Fibroblast of pulmonary artery (primary cell): ENCODE measurements around the gene STARD3.
"Not testable (repeated sequence)": the region's sequence is repeated elsewhere in the genome, so short reads cannot be mapped to it uniquely, and the experiment has no call there.

Experiments used
- DNase-seq: peaks from one replicate; pipeline ENCODE4 v3.0.0-alpha.2; 2010; ENCODE audit warnings: low read depth
- H3K4me3 ChIP-seq: replicated peaks from 2 replicates; pipeline ENCODE4 v1.5.1; 2011; ENCODE audit warnings: low read depth, mild to moderate bottlenecking, control low read depth, low read length, moderate library complexity
- TF ChIP-seq, protein P1 (sequence below): IDR thresholded peaks from 2 replicates; pipeline ENCODE4 v1.5.1; 2011; ENCODE audit warnings: mild to moderate bottlenecking, control low read depth, low read length, inconsistent platforms; ENCODE audit errors: missing control alignments

The STARD3 gene

DNA sequence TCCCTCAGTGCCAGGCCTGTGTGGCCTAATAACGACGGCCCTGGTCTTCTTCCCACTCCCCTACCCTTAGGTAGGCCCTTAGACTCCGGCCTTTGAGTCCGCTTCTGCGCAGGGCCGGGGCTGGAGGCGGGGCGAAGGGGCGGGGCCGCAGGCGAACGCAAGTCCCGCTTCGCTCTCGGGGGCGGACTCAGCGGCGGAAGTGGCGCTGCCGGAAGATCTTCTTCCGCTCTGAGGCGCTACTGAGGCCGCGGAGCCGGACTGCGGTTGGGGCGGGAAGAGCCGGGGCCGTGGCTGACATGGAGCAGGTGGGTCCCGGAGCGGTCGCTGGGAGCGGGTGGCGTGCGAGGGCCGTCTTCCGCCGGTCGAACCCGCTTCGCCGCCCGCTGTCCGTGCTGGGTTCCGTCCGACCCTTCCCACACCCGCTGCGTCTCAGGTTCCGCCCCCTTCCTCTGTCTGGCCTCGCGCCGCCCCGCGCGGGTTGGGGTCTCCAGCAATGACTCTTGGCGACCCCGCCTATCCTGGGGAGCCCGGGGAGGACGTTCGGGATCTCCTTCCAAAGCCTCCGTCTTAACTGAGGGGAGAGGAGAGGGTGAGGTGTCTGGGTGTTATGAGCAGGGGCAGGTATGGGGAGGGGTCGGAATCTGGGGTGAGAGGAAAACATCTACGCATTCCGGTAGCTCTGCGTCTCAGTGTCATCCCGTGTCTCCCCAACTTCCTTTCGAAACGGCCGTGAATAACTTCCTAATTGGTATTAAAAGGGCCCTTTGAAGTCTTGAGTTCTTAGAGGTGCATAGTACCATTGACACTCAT, at the start of gene STARD3:
TSS of gene STARD3 (plus strand) at position 218 of the 810 bp plus-strand sequence. CDS start 16,388 bp downstream, outside the sequence.
- H3K4me3 ChIP-seq = peak within 1 kb of the TSS; percentile 97
- DNase-seq = peak; percentile 88
- TF ChIP-seq, protein P1, sequence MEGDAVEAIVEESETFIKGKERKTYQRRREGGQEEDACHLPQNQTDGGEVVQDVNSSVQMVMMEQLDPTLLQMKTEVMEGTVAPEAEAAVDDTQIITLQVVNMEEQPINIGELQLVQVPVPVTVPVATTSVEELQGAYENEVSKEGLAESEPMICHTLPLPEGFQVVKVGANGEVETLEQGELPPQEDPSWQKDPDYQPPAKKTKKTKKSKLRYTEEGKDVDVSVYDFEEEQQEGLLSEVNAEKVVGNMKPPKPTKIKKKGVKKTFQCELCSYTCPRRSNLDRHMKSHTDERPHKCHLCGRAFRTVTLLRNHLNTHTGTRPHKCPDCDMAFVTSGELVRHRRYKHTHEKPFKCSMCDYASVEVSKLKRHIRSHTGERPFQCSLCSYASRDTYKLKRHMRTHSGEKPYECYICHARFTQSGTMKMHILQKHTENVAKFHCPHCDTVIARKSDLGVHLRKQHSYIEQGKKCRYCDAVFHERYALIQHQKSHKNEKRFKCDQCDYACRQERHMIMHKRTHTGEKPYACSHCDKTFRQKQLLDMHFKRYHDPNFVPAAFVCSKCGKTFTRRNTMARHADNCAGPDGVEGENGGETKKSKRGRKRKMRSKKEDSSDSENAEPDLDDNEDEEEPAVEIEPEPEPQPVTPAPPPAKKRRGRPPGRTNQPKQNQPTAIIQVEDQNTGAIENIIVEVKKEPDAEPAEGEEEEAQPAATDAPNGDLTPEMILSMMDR = no peak

GRCh38 chr17:39590180-39590579, 46.8 kb upstream of the STARD3 start:
- not testable (repeated sequence) for H3K4me3 ChIP-seq, DNase-seq

GRCh38 chr17:39591958-39592954, 44.7 kb upstream of the STARD3 start:
- peak; percentile 61 for DNase-seq

DNA sequence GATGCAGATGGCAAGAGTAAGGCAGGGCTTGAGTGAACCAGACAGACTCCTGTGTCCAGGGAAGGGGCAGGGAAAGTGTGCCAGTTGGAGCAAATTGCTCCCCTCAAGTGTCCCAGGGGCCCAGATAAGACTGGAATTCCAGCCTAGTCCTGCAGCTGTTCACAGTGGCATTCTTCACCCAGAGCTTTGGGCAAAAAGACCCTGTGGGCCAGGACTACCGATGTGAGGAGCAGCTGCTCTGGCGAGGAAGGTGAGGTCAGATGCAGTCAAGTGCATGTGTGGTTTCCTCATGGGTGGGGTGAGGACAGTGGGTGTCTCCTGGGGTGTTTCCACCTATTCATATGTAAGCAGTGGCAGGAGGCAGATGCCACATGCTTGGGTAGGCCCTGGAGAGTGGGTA, 43.6 kb upstream of the STARD3 start:
- DNase-seq = no peak
- no peak overlapping the region for H3K4me3 ChIP-seq
- TF ChIP-seq, protein P1 = no peak

More at GRCh38 chr17:39591958-39592954, 44.7 kb upstream of the STARD3 start:
- H3K4me3 ChIP-seq = no peak overlapping the region
- TF ChIP-seq, protein P1 = no peak

- TF ChIP-seq, protein P1 = no peak
- H3K4me3 ChIP-seq = no peak overlapping the region
Measured at GRCh38 chr17:39595294-39595693, 41.6 kb upstream of the STARD3 start.

DNA sequence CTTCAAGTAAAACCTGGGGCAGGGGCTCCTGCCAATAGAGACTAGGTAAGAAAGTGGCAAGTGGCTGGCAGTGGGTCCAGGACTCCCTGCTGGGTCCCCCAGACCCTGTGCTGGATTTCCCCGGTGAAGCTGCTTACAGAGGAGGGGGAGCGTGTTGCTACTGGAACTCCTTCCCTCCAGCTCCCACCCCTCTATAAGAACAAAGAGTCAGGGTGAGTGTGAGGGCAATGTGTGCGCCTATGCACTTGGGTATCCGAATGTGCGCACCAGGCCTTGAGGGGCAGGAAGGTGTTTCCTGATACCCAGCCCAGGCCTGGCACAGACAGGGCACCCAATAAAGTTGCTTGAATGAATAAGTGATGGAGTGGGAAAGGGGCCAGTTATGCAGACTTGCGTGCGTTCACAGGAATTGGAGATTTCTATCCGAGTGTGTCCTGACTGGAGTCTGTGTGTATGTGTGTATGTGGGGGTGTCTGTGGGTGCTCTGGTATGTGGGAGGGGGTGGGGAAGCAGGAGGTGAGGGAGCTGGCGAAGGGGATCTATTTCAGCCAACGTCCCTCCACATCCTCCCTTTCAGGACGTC, 40.9 kb upstream of the STARD3 start:
- no peak for DNase-seq
- no peak overlapping the region for H3K4me3 ChIP-seq
- TF ChIP-seq, protein P1 = no peak

More at GRCh38 chr17:39595294-39595693, 41.6 kb upstream of the STARD3 start:
- no peak for DNase-seq
